Retinal pigment epithelial cell (primary cell): Measurements from ENCODE around the gene ANKRD34A.
A peak's percentile ranks its signal among the peaks of the same experiment; 100 is the strongest.

Experiments
- DNase-seq: peaks from one replicate; pipeline ENCODE4 v3.0.0-alpha.2; 2010; ENCODE audit warnings: low read depth
- H3K4me3 ChIP-seq: 2 replicates; pipeline ENCODE4 v1.5.1; 2011; ENCODE audit warnings: mild to moderate bottlenecking, low read length, control low read depth, moderate library complexity
- TF ChIP-seq, protein P1 (sequence below): conservative IDR thresholded peaks from 2 replicates; pipeline ENCODE4 v1.5.1; 2011; ENCODE audit warnings: low read depth, low read length, control low read depth, inconsistent platforms

Gene ANKRD34A

DNA sequence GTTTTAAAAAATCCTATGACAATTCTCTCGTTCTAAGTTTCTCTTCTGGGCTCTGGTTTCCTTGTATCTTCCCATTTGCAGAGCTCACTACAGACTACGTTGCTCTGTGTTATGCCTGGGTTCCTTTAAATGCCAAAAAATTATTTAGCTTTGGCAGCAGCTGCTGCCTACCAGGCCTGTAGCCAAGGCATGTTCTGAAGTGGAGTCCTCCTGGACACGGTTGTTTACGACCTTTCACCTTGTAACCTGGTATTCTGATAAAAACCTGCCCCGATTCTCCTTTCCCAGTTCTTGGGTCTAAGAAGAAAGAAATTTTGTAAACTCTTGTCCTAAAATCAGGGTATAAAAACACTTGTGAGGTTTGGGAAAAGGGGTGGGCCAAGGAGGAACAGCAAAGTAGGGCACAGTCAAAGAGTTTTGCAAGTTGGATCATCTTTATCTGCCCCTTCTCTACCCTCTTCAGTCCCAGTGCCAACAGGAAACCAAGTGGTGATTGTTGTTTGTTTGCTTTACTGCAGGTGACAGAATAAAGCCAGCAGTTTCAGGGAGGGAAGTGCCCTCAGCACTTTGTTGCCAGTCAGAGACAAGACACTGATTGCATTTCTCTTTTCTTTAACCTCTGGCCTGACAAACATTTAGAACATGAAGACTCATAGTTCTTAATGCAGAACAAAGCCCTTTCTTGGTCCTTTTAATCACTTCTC, 35.1 kb upstream of the ANKRD34A start:
- no peak for DNase-seq
- TF ChIP-seq, protein P1, sequence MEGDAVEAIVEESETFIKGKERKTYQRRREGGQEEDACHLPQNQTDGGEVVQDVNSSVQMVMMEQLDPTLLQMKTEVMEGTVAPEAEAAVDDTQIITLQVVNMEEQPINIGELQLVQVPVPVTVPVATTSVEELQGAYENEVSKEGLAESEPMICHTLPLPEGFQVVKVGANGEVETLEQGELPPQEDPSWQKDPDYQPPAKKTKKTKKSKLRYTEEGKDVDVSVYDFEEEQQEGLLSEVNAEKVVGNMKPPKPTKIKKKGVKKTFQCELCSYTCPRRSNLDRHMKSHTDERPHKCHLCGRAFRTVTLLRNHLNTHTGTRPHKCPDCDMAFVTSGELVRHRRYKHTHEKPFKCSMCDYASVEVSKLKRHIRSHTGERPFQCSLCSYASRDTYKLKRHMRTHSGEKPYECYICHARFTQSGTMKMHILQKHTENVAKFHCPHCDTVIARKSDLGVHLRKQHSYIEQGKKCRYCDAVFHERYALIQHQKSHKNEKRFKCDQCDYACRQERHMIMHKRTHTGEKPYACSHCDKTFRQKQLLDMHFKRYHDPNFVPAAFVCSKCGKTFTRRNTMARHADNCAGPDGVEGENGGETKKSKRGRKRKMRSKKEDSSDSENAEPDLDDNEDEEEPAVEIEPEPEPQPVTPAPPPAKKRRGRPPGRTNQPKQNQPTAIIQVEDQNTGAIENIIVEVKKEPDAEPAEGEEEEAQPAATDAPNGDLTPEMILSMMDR: no peak
- no peak overlapping the region for H3K4me3 ChIP-seq

DNA sequence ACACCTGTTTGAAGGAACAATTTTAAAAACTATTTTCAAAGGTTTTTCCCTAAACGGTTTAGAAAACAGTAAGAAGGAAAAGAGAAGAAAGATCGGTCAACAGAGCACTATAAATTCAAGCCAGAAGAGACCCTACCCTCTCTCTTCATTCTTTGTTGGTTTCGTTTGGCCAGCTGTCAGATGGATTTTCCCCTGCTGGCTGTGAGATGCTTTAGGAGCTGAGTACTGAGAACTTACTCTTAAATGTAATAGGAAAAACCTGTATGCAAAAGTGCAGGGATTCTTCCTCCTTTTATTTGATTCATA, 33.3 kb upstream of the ANKRD34A start:
- TF ChIP-seq, protein P1: no peak
- no peak overlapping the region for H3K4me3 ChIP-seq
- DNase-seq: no peak

- TF ChIP-seq, protein P1: no peak
- H3K4me3 ChIP-seq: peak overlapping the region; percentile 98
- DNase-seq: no peak
Observed at GRCh38 chr1:145997016-145997717, 32.8 kb upstream of the ANKRD34A start.

GRCh38 chr1:145996433-145997015, 32.1 kb upstream of the ANKRD34A start, which contains the start of gene TXNIP:
Gene TXNIP, minus strand, starts transcription at chr1:145996579. Its CDS starts 313 bp downstream, at chr1:145996266.
- peak; percentile 88 for DNase-seq
- TF ChIP-seq, protein P1: no peak
- peak within 1 kb of the TSS; percentile 98 for H3K4me3 ChIP-seq

- TF ChIP-seq, protein P1: no peak
- H3K4me3 ChIP-seq: peak overlapping the region; percentile 98
- no peak for DNase-seq
Observed at GRCh38 chr1:145995964-145996432, 31.6 kb upstream of the ANKRD34A start.

GRCh38 chr1:145995148-145995881, 30.9 kb upstream of the ANKRD34A start:
- TF ChIP-seq, protein P1: no peak
- no peak for DNase-seq
- H3K4me3 ChIP-seq: peak overlapping the region; percentile 98
